GM18870 (cell line): ENCODE results near the gene RPN1.

Experiments
- ATAC-seq: cut with Tn5 transposase; IDR thresholded peaks from one replicate; pipeline ENCODE4 v1.9.1; 2021; ENCODE audit warnings: moderate library complexity; ENCODE audit not compliant: unreplicated experiment

Gene RPN1

DNA sequence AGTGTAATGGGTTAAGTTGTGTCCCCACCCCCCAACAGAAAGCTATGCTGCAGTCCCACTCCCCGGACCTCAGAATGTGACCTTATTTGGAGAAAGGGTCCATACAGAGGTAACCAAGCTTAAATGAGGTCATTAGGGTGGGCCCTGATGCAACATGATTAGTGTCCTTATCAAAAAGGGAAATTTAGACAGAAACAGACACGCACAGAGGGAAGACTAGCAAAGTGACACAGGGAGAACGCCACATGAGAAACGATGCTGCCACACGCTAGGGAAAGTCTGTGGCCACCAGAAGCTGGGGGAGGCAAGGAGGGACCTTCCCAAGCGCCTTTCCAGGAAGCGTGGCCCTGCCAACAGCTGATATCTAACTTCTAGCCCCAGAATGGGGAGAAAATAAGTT, 65.4 kb downstream of the RPN1 start:
- ATAC-seq, result no peak

GRCh38 chr3:128584412-128585020, 66.1 kb downstream of the RPN1 start:
- no peak for ATAC-seq

DNA sequence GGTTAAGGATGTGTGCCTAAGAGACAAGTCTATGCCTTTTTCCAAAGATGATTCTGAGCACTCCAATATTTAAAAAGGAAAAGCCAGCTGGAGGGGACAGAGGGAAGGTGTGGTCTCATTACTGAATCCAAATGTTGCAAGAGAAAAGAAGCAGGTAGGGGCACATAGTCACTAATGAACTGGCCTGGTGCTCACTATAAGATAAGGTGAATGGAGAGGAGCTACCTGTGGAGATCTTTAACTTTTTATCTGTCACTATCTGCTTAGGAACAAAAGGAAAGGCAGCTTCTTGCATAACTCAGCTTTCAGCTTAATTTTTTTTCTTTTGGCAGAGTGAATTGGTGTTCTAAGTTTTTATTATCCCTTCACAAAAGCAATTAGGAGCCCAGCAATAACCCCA, 69.1 kb downstream of the RPN1 start:
- no peak for ATAC-seq

DNA sequence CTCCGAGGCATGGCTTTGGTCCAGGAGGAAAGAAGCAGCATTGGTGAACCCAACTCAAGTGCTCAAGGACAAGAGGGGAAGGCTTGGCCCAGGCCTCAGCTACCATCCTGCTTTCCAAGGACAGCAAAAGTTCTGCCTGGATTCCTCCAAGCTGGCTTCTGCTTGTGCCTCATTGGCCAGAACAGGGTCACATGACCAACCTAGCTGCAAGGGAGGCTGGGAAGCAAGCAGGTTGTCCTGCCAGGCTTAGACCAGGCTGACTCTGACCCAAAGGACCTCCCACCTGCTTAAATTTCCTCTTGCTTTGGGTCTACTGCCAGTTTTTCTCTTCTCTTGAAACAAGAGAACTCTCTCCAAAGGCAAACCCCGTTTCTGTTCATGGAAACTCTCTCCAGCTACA, 70.7 kb downstream of the RPN1 start:
- no peak for ATAC-seq

- ATAC-seq, result no peak
Measured at GRCh38 chr3:128578346-128578745, 72.3 kb downstream of the RPN1 start.

DNA sequence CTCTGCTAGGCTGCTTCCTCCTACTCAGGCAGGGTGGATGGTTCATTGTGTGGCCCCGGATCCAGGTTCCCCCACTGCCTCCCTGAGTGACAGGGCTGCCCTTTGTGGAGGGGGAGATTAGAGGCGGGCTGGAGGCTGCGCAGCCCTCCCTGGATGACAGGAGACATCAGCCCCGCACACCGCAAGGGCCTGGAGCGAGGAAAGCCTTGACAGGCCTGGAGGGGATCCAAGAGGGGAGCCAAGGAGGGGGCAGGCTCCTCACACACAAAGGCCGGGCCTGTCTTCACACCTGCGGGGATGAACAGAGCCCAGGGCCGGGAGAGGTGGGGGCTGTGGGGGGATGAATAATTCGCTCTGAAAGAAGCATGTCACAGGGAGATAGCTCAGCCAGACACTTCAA, 72.9 kb downstream of the RPN1 start:
- no peak for ATAC-seq

DNA sequence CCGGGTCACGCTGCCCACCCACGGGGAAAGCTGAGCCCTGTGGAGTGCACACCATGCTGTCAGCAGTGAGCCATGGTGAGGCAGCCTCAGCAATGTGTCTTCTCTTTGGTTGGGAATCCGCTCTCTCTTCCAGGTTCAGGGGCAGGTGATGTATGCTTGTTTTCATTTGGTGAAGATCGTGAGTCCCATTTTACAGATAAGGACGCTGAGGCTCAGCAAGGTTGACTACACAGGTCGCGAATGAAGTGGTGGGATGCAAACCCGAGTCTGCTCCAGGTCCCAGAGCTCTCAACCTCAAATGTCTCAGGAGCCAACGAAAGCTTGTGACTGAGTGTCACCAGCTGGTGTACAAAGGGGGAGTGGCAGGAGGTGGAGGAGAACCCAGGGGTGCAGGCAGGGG, 74.3 kb downstream of the RPN1 start:
- no peak for ATAC-seq

GRCh38 chr3:128575777-128576176, 74.8 kb downstream of the RPN1 start:
- ATAC-seq, result no peak

- ATAC-seq, result no peak
Measured at GRCh38 chr3:128573707-128574162, 76.9 kb downstream of the RPN1 start.

DNA sequence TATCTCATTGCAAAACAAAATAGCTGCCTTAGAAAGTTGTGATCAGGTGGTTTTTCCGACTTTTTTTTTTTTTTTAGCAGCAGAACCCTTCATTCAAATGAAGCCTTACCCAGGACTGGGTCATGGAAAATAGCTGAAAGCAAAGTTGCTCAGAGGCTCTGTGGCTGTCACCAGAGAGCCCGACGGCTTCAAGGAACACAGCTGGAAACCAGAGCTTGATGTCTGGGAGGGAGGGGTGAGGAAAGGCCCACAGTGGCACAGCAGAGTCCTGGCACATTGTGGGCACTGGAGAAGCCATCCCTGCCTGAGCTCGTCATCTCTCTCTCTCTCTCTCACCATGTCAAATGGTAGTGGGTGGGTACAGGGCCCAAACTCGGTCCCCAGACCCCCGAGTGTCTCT, 77.5 kb downstream of the RPN1 start:
- ATAC-seq, result no peak

DNA sequence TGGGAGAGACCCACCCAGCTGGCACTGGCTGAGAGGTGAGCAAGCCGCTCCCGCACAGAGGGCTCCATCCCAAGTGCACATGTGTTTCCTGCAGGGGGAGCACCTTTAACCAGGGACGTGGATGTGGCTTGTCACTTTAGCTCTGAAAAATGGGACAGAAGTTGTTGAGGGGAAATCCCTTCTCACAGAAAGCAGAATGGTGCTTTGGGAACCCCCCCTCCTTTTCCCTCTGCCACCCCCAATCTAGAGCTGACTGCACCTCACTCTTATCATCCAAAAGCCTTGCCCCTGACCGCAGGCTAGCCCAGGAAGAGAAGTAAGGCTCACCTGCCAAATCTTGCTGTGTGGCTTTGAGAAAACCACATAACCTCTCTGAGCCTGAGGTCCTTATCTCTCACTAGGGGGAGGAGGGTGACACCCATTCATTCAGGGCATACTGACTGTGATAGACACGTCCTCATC, 77.9 kb downstream of the RPN1 start:
- no peak for ATAC-seq

- ATAC-seq, result no peak
Measured at GRCh38 chr3:128572013-128572412, 78.6 kb downstream of the RPN1 start.
